ENCODE data around the gene KRTAP15-1.

The KRTAP15-1 gene

GRCh38 chr21:30439975-30440374, at the start of gene KRTAP15-1:
Gene KRTAP15-1 (plus strand): TSS chr21:30440275. CDS start chr21:30440328, 53 bp downstream.
- DNase-seq, result no peak

DNA sequence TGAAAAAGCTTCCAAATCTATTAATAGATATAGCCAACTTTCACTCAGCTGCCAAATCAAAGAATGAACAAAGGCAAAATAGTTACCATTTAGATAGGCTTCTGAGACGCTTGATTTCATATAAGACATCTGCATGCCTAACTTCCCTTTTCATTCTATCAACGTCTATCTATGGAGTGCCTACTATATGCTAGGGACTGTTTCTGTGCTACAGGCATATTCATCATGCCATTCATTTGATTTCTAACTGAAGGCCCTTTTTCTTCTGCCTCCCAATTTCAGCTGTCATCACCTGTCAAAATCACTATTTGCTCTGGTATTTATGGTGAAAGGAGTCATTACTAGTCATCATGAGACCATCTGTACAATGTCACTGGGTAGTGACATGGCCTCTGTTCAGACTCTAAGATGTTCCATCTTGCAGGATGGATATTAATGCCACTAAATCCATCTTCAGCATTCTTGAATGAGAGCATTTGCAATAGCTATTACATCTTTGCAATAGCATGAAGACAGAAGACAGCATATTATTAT, 48.5 kb upstream of the KRTAP15-1 start:
- DNase-seq, result no peak

GRCh38 chr21:30395731-30396130, 44.3 kb upstream of the KRTAP15-1 start, which contains the start of gene KRTAP13-1:
Gene KRTAP13-1 (plus strand): TSS chr21:30396031. CDS start chr21:30396087, 56 bp downstream.
- no peak for DNase-seq

- DNase-seq, result no peak
Measured at GRCh38 chr21:30408782-30409494, 31.1 kb upstream of the KRTAP15-1 start.

DNA sequence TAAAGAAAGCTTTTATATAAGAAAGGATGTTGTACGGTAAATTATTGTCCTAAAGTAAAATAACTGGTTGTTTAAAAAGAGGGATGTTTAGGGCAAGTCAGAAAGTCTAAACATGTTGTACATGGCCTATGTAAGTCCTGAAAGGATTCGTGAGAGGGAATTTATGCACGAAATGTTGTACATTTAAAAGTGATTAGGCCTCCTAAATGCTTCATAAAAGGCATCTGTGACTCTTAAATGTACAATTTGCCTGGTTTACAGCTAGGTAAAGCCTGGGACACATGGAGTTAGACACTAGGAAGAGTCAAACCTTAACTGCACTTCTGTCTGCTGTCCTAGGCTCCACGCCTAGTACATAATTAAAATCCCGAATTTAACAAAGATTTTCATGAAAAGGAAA, 24.1 kb upstream of the KRTAP15-1 start:
- no peak for DNase-seq

- no peak for DNase-seq
Measured at GRCh38 chr21:30425826-30426225, 14.2 kb upstream of the KRTAP15-1 start, which contains the start of gene KRTAP13-3. Gene KRTAP13-3 (minus strand): TSS chr21:30425926. CDS start chr21:30425912, 14 bp downstream.

DNA sequence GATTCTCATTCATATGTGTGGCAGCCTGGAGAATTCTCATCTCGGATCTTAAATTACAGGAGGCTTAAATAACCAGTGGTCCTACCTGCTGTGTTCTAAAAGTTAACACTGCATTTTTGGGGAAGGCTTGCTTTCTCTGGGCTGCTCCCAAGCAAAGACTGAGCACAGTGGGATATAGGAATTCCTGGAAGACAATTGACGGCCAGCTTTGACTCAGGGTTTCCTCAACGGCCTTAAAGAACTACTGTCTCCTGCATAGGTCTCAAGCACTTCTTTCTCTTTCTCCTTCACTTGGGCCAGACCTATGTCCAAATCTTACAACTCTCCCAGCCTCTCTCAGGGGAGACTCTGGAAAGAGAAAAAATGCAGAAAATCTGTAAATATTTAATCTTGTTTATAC, 13.3 kb upstream of the KRTAP15-1 start:
- DNase-seq, result no peak

GRCh38 chr21:30430170-30430655, 9.9 kb upstream of the KRTAP15-1 start, which contains the start of gene KRTAP13-4:
Gene KRTAP13-4 (plus strand): TSS chr21:30430220. CDS start chr21:30430276, 56 bp downstream.
- DNase-seq, result no peak

GRCh38 chr21:30434033-30434631, 5.9 kb upstream of the KRTAP15-1 start:
- DNase-seq, result no peak

GRCh38 chr21:30437010-30437565, 3.0 kb upstream of the KRTAP15-1 start:
- DNase-seq, result no peak

DNA sequence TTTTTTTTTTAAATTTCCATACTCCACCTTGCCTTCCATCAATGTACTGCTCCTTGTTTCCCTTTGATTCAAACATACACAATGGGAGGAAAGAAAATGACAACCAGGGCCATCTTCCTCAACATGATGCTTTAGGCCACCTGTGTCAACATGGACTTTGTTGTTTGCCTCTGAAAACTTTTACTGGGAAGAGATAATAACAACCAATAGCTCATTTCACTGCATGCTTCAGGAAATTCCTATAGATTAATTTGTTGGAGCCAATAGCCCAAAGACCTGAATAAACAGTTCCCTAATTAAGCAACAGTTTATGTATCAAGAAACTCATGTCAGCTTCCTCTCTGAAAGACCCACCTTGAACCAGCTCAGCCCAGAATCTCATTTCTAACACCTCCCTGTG, 3.2 kb downstream of the KRTAP15-1 start:
- no peak for DNase-seq

DNA sequence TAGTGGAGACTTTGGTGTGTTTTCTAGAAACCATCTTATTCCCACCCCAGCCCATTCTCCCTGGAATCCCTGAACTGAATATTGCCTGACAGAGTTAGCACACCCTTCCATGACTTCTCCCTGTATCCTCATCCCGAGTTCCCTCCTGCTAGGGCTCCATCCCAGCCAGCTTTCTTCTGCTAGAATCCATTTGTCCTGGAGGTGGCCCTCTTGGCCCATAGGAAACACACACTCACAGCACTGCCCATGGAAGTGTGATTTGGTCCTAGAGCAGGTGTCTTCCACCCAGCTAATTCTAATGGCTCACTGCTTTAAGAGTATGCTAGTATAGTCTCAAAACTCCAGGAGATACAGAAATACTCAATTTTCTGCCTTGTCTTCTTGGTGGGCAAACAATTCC, 4.1 kb downstream of the KRTAP15-1 start:
- no peak for DNase-seq

- DNase-seq, result no peak
Measured at GRCh38 chr21:30447056-30447455, 7.0 kb downstream of the KRTAP15-1 start.

- no peak for DNase-seq
Measured at GRCh38 chr21:30448514-30448913, 8.4 kb downstream of the KRTAP15-1 start.

DNA sequence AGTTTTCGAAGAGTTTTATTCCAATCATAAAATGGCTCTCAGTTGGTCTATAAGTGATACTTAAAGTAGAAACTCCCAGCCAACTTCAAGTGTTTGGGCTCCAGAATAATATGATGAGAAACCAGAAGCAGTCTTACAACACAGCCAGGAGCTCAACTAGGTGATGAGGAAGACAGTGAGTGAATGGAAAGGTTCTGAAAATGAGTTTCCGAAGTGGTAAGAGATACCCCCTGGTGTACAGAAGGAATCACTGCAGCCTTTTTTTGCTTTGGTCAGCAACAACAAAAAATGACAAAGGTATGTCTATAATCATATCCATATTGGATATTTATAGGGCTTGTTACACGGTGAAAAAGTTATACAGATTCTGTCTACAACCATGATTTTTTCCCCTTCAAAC, 23.6 kb downstream of the KRTAP15-1 start:
- DNase-seq, result no peak

- no peak for DNase-seq
Measured at GRCh38 chr21:30468900-30469714, 29.0 kb downstream of the KRTAP15-1 start.

- no peak for DNase-seq
Measured at GRCh38 chr21:30478004-30478403, 37.9 kb downstream of the KRTAP15-1 start.

DNA sequence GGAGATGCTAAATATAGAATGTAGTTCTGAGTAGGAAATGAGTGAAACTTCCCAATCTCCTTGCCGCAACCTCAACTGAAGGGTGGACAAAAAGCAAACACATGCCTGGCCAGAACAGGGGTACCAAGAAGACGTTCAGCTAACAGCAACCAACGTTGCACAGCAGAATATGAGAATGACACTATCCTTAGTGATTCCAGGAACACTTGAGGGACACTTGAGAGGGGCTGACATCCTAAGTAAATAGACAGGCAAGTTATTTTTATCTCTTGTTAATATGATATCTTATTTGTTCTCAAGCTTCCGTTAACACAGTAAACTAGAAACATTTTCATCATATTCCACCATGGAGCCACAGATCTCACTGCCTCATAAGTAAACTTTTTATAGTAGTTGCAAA, 39.2 kb downstream of the KRTAP15-1 start:
- no peak for DNase-seq

- DNase-seq, result no peak
Measured at GRCh38 chr21:30480145-30480544, 40.1 kb downstream of the KRTAP15-1 start, which contains the start of gene KRTAP19-1. Gene KRTAP19-1 (minus strand): TSS chr21:30480367. CDS start chr21:30480317, 50 bp downstream.

- no peak for DNase-seq
Measured at GRCh38 chr21:30482130-30482529, 42.1 kb downstream of the KRTAP15-1 start.

DNA sequence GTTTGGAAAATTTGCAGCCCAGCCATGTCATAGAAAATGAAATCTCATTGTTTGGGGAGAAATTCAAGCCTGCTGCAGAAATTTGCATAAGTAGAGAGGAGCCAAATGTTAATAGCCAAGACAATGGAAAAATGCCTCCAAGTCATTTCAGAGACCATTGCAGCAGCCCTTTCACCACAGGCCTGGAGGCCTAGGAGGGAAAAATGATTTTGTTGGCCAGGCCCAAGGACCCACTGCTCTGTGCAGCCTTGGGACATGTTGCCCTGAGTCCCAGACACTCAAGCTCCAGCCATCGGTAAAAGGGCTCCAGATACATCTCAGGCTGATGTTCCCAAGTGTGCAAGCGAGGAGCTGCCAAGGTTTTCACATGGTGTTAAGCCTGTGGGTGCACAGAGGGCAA, 46.1 kb downstream of the KRTAP15-1 start:
- no peak for DNase-seq

DNA sequence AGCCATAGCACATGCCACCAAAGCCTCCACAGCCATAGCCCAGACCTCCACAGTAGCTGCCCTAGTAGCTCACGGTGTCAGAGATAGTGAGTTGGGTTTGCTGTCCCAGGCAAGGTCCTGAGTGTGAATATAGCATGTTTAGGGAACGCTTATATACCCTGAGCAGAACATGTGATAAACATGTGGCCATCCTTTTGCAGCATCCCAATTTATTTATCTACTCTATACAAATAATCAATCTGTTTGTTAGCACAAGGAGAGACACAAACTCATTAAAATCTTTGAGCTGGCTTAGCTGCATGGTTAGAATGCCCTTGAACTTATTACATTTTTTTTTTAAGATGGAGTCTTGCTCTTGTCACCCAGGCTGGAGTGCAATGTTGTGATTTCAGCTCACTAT, 47.3 kb downstream of the KRTAP15-1 start, which contains the start of gene KRTAP19-2:
Gene KRTAP19-2, minus strand, starts transcription at position 101 of the 400 bp plus-strand sequence. Its CDS starts 88 bp downstream, at position 13.
- DNase-seq, result no peak
